Tibial nerve (tissue), 4 donors: ENCODE results near the gene DCDC1.

Experiments
- EP300 ChIP-seq, 2 donors: sonication (generic); formaldehyde crosslinking; IDR thresholded peaks; one replicate each; pipeline ENCODE4 v1.6.1; 2017; ENCODE audit warnings: antibody characterized with exemption in 2 of 2, mild to moderate bottlenecking in 1 of 2
- POLR2A ChIP-seq, 2 donors: fragments of 450-650 bp; IDR thresholded peaks; one replicate each; pipeline ENCODE4 v1.6.1; 2017; ENCODE audit warnings: antibody characterized with exemption in 2 of 2, mild to moderate bottlenecking in 2 of 2, moderate library complexity in 2 of 2
- TF ChIP-seq, protein P1 (sequence below), 5 experiments: fragments of 200-600 bp in 3 of 5; fragments of 450-650 bp in 2 of 5; sonication (generic) in 3 of 5; IDR thresholded peaks; one replicate each; pipeline ENCODE4 v1.5.1; 2016 to 2019; ENCODE audit warnings: antibody characterized with exemption in 5 of 5, mild to moderate bottlenecking in 3 of 5, moderate library complexity in 2 of 5

- no peak for TF ChIP-seq EP300 (IDR thresholded peaks at IDR 0.05)
- no peak for TF ChIP-seq POLR2A (IDR thresholded peaks at IDR 0.05)
- TF ChIP-seq, protein P1, sequence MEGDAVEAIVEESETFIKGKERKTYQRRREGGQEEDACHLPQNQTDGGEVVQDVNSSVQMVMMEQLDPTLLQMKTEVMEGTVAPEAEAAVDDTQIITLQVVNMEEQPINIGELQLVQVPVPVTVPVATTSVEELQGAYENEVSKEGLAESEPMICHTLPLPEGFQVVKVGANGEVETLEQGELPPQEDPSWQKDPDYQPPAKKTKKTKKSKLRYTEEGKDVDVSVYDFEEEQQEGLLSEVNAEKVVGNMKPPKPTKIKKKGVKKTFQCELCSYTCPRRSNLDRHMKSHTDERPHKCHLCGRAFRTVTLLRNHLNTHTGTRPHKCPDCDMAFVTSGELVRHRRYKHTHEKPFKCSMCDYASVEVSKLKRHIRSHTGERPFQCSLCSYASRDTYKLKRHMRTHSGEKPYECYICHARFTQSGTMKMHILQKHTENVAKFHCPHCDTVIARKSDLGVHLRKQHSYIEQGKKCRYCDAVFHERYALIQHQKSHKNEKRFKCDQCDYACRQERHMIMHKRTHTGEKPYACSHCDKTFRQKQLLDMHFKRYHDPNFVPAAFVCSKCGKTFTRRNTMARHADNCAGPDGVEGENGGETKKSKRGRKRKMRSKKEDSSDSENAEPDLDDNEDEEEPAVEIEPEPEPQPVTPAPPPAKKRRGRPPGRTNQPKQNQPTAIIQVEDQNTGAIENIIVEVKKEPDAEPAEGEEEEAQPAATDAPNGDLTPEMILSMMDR (IDR thresholded peaks at IDR 0.05): no peak
Measured at GRCh38 chr11:31199378-31199777, 170.2 kb downstream of the DCDC1 start.
